ENCODE measurements around the gene H3-3A. TPM values are rescaled to one million over a fixed set of nuclear protein-coding genes. Genes with fewer than 3 reads are reported as not detected.

Gene H3-3A
- total and polyA plus RNA-seq, 2 of the 8 experiments (the other 6 are each of a cell fraction or from before 2014, with no cell fraction given) = 1,157 to 1,223 TPM

- TF ChIP-seq, protein P1, sequence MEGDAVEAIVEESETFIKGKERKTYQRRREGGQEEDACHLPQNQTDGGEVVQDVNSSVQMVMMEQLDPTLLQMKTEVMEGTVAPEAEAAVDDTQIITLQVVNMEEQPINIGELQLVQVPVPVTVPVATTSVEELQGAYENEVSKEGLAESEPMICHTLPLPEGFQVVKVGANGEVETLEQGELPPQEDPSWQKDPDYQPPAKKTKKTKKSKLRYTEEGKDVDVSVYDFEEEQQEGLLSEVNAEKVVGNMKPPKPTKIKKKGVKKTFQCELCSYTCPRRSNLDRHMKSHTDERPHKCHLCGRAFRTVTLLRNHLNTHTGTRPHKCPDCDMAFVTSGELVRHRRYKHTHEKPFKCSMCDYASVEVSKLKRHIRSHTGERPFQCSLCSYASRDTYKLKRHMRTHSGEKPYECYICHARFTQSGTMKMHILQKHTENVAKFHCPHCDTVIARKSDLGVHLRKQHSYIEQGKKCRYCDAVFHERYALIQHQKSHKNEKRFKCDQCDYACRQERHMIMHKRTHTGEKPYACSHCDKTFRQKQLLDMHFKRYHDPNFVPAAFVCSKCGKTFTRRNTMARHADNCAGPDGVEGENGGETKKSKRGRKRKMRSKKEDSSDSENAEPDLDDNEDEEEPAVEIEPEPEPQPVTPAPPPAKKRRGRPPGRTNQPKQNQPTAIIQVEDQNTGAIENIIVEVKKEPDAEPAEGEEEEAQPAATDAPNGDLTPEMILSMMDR (IDR thresholded peaks at IDR 0.05; ENCODE audit: control extremely low read depth in 1 of 3, insufficient read depth in 1 of 3, low read depth in 1 of 3, low read length in 3 of 3) = no peak
- TF ChIP-seq RFX5 (IDR thresholded peaks at IDR 0.05; ENCODE audit: borderline replicate concordance, low read depth, low read length) = no peak
- no peak for TF ChIP-seq MAFK (IDR thresholded peaks at IDR 0.05; ENCODE audit: low read depth, low read length)
- no peak for TF ChIP-seq ATF3 (IDR thresholded peaks at IDR 0.05; ENCODE audit: insufficient read depth, low read depth, low read length)
- no peak for TF ChIP-seq EGR1 (IDR thresholded peaks at IDR 0.05; ENCODE audit: borderline replicate concordance, low read depth, low read length)
- TF ChIP-seq, protein P2, sequence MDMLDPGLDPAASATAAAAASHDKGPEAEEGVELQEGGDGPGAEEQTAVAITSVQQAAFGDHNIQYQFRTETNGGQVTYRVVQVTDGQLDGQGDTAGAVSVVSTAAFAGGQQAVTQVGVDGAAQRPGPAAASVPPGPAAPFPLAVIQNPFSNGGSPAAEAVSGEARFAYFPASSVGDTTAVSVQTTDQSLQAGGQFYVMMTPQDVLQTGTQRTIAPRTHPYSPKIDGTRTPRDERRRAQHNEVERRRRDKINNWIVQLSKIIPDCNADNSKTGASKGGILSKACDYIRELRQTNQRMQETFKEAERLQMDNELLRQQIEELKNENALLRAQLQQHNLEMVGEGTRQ (IDR thresholded peaks at IDR 0.05; ENCODE audit: low read length) = no peak
These were observed 884 bp downstream of the H3-3A start (continued) for GRCh38 chr1:226063224-226063976.

All from H1 (cell line).